Panc1 (cell line): ENCODE results near the gene PTPRF. TPM values are rescaled to one million over a fixed set of nuclear protein-coding genes. Genes with fewer than 3 reads are reported as not detected.

Source experiments
- ATAC-seq: fragments of 200-7000 bp; cut with Tn5 transposase; 2 replicates; pipeline ENCODE4 v1.9.1; 2020; ENCODE audit warnings: mild to moderate bottlenecking, moderate library complexity
- BruUV-seq: library from RNA; stranded (reverse); fragments of 400-500 nt; replicated peaks from 2 replicates; lab custom pipeline; 2021; lab: Mats Ljungman, UMichigan
- CTCF ChIA-PET: fragments of 300-600 bp; sonication (Branson Sonifier 250); formaldehyde crosslinking; loops from one replicate; lab custom pipeline; 2022; ENCODE audit warnings: antibody characterized with exemption; lab: Charles Lee
- POLR2A ChIA-PET: fragments of 300-600 bp; sonication (Branson Sonifier 250); formaldehyde crosslinking; loops from one replicate; lab custom pipeline; 2022; ENCODE audit warnings: antibody characterized with exemption; lab: Charles Lee
- DNase-seq: peaks from one replicate; pipeline ENCODE4 v3.0.0-alpha.2; 2010; ENCODE audit warnings: low read depth, low spot score
- H3K27ac ChIP-seq: 2 replicates; pipeline ENCODE4 v1.5.1; 2011; ENCODE audit warnings: mild to moderate bottlenecking, low read length, inconsistent platforms
- H3K27me3 ChIP-seq: fragments of 200-500 bp; sonication (Bioruptor generic); 2 replicates; pipeline ENCODE4 v1.6.0; 2014; ENCODE audit warnings: low read length, inconsistent platforms; ENCODE audit not compliant: control insufficient read depth, insufficient read depth
- H3K36me3 ChIP-seq: fragments of 200-500 bp; sonication (Bioruptor generic); 2 replicates; pipeline ENCODE4 v1.5.1; 2014; ENCODE audit warnings: inconsistent platforms, mild to moderate bottlenecking, low read length, moderate library complexity; ENCODE audit not compliant: control insufficient read depth, insufficient read depth
- H3K4me1 ChIP-seq: 2 replicates; pipeline ENCODE4 v1.5.1; 2011; ENCODE audit warnings: inconsistent platforms, mild to moderate bottlenecking, low read length, moderate library complexity; ENCODE audit not compliant: control insufficient read depth, insufficient read depth
- H3K4me3 ChIP-seq, 2 experiments: 2 replicates each; pipeline ENCODE4 v1.5.1; 2011 to 2012; ENCODE audit warnings: low read depth in 2 of 2, low read length in 2 of 2, mild to moderate bottlenecking in 2 of 2, inconsistent platforms in 1 of 2, moderate library complexity in 1 of 2
- H3K9me3 ChIP-seq: fragments of 200-500 bp; sonication (Bioruptor generic); 2 replicates; pipeline ENCODE4 v1.5.1; 2014; ENCODE audit warnings: low read depth, mild to moderate bottlenecking, inconsistent platforms, low read length, moderate library complexity; ENCODE audit not compliant: control insufficient read depth, insufficient read depth
- CTCF ChIP-seq: fragments of 450-650 bp; IDR thresholded peaks from 2 replicates; pipeline ENCODE4 v1.5.1; 2017; ENCODE audit warnings: mild to moderate bottlenecking
- POLR2AphosphoS5 ChIP-seq: IDR thresholded peaks from 2 replicates; pipeline ENCODE4 v1.6.1; 2012; ENCODE audit warnings: mild to moderate bottlenecking, low read depth, low read length, moderate library complexity
- REST ChIP-seq, 2 experiments: IDR thresholded peaks; 2 replicates each; pipeline ENCODE4 v1.6.1; 2011 to 2012; ENCODE audit warnings: low read depth in 2 of 2, control low read depth in 1 of 2, low read length in 1 of 2, mild to moderate bottlenecking in 1 of 2, moderate library complexity in 1 of 2; ENCODE audit not compliant: insufficient read depth in 1 of 2
- SIN3A ChIP-seq: IDR thresholded peaks from 2 replicates; pipeline ENCODE4 v1.6.1; 2012; ENCODE audit warnings: low read depth, mild to moderate bottlenecking, low read length, moderate library complexity, borderline replicate concordance; ENCODE audit not compliant: insufficient read depth
- TCF7L2 ChIP-seq: IDR thresholded peaks from 2 replicates; pipeline ENCODE4 v1.6.1; 2011; ENCODE audit warnings: mild to moderate bottlenecking, low read depth, low read length, inconsistent platforms
- in situ Hi-C: cut with HindIII; loops from 2 replicates; pipeline ENCODE4 v1.10.0; 2016; ENCODE audit warnings: low sequenced_read_pairs, low pct_unique_long_range_greater_than_20kb
- intact Hi-C: fragments of 100-400 bp; cut with micrococcal nuclease; formaldehyde crosslinking; loops from one replicate; pipeline ENCODE4 v1.10.0; 2022; ENCODE audit not compliant: unreplicated experiment
- total RNA-seq: library from RNA; stranded (reverse); gene quantifications from one replicate; pipeline ENCODE4 v1.2.1, GENCODE V29; 2021; ENCODE audit not compliant: unreplicated experiment

Gene PTPRF
- total RNA-seq, 1 experiment from 2014 or later = 77.5 TPM

- ChIA-PET CTCF (no interaction called here), POLR2A (no interaction called here)
- no peaks in the 10 kb centered on the region for H3K4me1 ChIP-seq
- ATAC-seq (no peak), DNase-seq (no peak)
- no peaks in the 10 kb centered on the region for H3K36me3 ChIP-seq
- no peaks in the 10 kb centered on the region for H3K9me3 ChIP-seq
- H3K27ac ChIP-seq = no peak overlapping the region
- in situ Hi-C loops = no loop called here
- H3K4me3 ChIP-seq = no peak overlapping the region
- intact Hi-C loops = no loop called here
- no TSS peak for BruUV-seq
- no peak for TF ChIP-seq TCF7L2
- no peak for TF ChIP-seq REST (IDR thresholded peaks at IDR 0.05; ENCODE audit: insufficient read depth in 1 of 2, low read depth in 2 of 2, low read length in 1 of 2)
- no peak for TF ChIP-seq POLR2AphosphoS5
- TF ChIP-seq CTCF = no peak
- no peak for TF ChIP-seq SIN3A
- no peaks in the 10 kb centered on the region for H3K27me3 ChIP-seq
Measured at GRCh38 chr1:43569175-43569574, 38.5 kb downstream of the PTPRF start.

GRCh38 chr1:43570277-43570676 is 39.6 kb downstream of the PTPRF start:
- H3K4me1 ChIP-seq = no peaks in the 10 kb centered on the region
- no peak for TF ChIP-seq REST (IDR thresholded peaks at IDR 0.05; ENCODE audit: insufficient read depth in 1 of 2, low read depth in 2 of 2, low read length in 1 of 2)
- TF ChIP-seq SIN3A = no peak
- TF ChIP-seq CTCF = no peak
- TF ChIP-seq TCF7L2 = no peak
- no peak for TF ChIP-seq POLR2AphosphoS5
- no peak overlapping the region for H3K27ac ChIP-seq
- no peaks in the 10 kb centered on the region for H3K27me3 ChIP-seq
- no peak overlapping the region for H3K4me3 ChIP-seq
- DNase-seq (no peak), ATAC-seq (no peak)
- ChIA-PET POLR2A (no interaction called here), CTCF (no interaction called here)
- intact Hi-C loops (no loop called here), in situ Hi-C loops (no loop called here)
- no peaks in the 10 kb centered on the region for H3K36me3 ChIP-seq
- no peaks in the 10 kb centered on the region for H3K9me3 ChIP-seq
- no TSS peak for BruUV-seq
